Measurements from ENCODE around the gene ATF7IP2. TPM values are rescaled to one million over a fixed set of nuclear protein-coding genes. Genes with fewer than 3 reads are reported as not detected.
"Not testable (repeated sequence)": the region's sequence is repeated elsewhere in the genome, so short reads cannot be mapped to it uniquely, and the experiment has no call there.

The ATF7IP2 gene
- total and polyA plus RNA-seq, 2 experiments from 2014 or later: 26.0 to 93.5 TPM

DNA sequence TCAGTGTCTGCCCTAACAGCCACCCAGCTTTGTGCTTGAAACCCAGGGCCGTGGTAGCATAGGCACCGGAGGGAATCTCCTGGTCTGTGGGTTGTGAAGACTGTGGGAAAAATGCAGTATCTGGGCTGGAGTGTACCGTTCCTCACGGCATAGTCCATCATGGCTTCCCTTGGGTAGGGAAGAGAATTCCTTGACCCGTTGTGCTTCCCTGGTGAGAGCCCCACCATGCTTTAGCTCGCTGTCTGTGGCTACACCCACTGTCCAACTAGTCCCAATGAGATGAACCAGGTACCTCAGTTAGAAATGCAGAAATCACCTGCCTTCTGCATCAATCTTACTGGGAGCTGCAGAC, 67.3 kb downstream of the ATF7IP2 start:
- H3K9me3 ChIP-seq (ENCODE audit: low read depth): no peaks in the 10 kb centered on the region
- no peaks in the 10 kb centered on the region for H3K4me1 ChIP-seq (ENCODE audit: low read depth)
- peaks cover 8% of the 10 kb centered on the region for H3K36me3 ChIP-seq
- no peak for DNase-seq (ENCODE audit: low read depth in 1 of 2, low spot score in 1 of 2)
- no peak overlapping the region for H3K27ac ChIP-seq
- TF ChIP-seq, protein P1, sequence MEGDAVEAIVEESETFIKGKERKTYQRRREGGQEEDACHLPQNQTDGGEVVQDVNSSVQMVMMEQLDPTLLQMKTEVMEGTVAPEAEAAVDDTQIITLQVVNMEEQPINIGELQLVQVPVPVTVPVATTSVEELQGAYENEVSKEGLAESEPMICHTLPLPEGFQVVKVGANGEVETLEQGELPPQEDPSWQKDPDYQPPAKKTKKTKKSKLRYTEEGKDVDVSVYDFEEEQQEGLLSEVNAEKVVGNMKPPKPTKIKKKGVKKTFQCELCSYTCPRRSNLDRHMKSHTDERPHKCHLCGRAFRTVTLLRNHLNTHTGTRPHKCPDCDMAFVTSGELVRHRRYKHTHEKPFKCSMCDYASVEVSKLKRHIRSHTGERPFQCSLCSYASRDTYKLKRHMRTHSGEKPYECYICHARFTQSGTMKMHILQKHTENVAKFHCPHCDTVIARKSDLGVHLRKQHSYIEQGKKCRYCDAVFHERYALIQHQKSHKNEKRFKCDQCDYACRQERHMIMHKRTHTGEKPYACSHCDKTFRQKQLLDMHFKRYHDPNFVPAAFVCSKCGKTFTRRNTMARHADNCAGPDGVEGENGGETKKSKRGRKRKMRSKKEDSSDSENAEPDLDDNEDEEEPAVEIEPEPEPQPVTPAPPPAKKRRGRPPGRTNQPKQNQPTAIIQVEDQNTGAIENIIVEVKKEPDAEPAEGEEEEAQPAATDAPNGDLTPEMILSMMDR (IDR thresholded peaks at IDR 0.05; ENCODE audit: low read depth, low read length): no peak
- no peaks in the 10 kb centered on the region for H3K27me3 ChIP-seq
- H3K4me3 ChIP-seq: no peak overlapping the region

GRCh38 chr16:10465821-10466220, 80.0 kb downstream of the ATF7IP2 start:
- Histone ChIP-seq H3K9me3 (ENCODE audit: low read depth) (no peaks in the 10 kb centered on the region), H3K27me3 (no peaks in the 10 kb centered on the region), H3K36me3 (peaks cover 6% of the 10 kb centered on the region), H3K4me3 (no peak overlapping the region), H3K27ac (no peak overlapping the region), H3K4me1 (ENCODE audit: low read depth) (no peaks in the 10 kb centered on the region)
- DNase-seq (ENCODE audit: low read depth in 1 of 2, low spot score in 1 of 2): no peak
- TF ChIP-seq, protein P1 (IDR thresholded peaks at IDR 0.05; ENCODE audit: low read depth, low read length): no peak

- Histone ChIP-seq H3K4me3 (no peak overlapping the region), H3K36me3 (peaks cover 6% of the 10 kb centered on the region), H3K27ac (no peak overlapping the region), H3K9me3 (ENCODE audit: low read depth) (no peaks in the 10 kb centered on the region), H3K4me1 (ENCODE audit: low read depth) (no peaks in the 10 kb centered on the region), H3K27me3 (no peaks in the 10 kb centered on the region)
- TF ChIP-seq, protein P1 (IDR thresholded peaks at IDR 0.05; ENCODE audit: low read depth, low read length): no peak
- no peak for DNase-seq (ENCODE audit: low read depth in 1 of 2, low spot score in 1 of 2)
Measured at GRCh38 chr16:10466313-10466712, 80.5 kb downstream of the ATF7IP2 start.

DNA sequence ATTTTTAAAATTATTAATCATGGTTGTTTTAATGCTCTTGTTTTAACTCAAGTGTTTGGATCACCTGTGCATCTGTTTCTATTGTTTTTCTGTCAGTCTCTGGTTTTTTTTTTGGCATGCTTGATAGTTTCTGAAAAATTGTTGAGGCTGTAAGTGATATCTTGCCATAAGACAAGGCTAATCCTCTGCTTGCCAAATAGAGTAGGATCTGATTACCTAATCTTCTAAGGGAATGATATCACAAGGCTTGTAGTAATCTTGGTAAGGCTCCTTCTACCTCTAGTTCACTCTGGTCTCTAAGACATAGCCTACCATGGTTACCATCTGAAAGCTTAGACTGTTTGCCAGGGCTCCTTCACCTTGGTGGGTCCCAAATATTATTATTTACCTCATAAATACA, 81.0 kb downstream of the ATF7IP2 start:
- Histone ChIP-seq H3K4me1 (ENCODE audit: low read depth) (no peaks in the 10 kb centered on the region), H3K9me3 (ENCODE audit: low read depth) (no peaks in the 10 kb centered on the region), H3K27ac (no peak overlapping the region), H3K27me3 (no peaks in the 10 kb centered on the region), H3K4me3 (no peak overlapping the region), H3K36me3 (peaks cover 6% of the 10 kb centered on the region)
- no peak for DNase-seq (ENCODE audit: low read depth in 1 of 2, low spot score in 1 of 2)
- TF ChIP-seq, protein P1 (IDR thresholded peaks at IDR 0.05; ENCODE audit: low read depth, low read length): no peak

DNA sequence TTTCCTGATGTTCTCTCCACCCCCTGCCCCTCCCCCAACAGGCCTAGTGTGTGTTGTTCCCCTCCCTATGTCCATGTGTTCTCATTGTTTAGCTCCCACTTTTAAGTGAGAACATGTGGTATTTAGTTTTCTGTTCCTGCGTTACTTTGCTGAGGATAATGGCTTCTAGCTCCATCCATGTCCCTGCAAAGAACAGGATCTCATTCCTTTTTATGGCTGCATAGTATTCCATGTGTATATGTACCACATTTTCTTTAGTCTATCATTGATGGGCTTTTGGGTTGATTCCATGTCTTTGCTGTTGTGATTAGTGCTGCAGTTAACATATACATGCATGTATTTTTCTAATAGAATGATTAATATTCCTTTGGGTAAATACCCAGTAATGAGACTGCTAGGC, 90.8 kb downstream of the ATF7IP2 start:
- peaks cover 12% of the 10 kb centered on the region for H3K36me3 ChIP-seq
- not testable (repeated sequence) for H3K4me3 ChIP-seq; H3K9me3 ChIP-seq (ENCODE audit: low read depth); H3K4me1 ChIP-seq (ENCODE audit: low read depth); H3K27ac ChIP-seq; H3K27me3 ChIP-seq; DNase-seq (ENCODE audit: low read depth in 1 of 2, low spot score in 1 of 2)

- H3K9me3 ChIP-seq (ENCODE audit: low read depth): no peaks in the 10 kb centered on the region
- H3K4me1 ChIP-seq (ENCODE audit: low read depth): no peaks in the 10 kb centered on the region
- H3K27ac ChIP-seq: no peak overlapping the region
- H3K36me3 ChIP-seq: peaks cover 7% of the 10 kb centered on the region
- TF ChIP-seq, protein P1 (IDR thresholded peaks at IDR 0.05; ENCODE audit: low read depth, low read length): no peak
- no peaks in the 10 kb centered on the region for H3K27me3 ChIP-seq
- no peak overlapping the region for H3K4me3 ChIP-seq
- no peak for DNase-seq (ENCODE audit: low read depth in 1 of 2, low spot score in 1 of 2)
Measured at GRCh38 chr16:10480151-10480550, 94.3 kb downstream of the ATF7IP2 start.
